Testis (tissue), 2 donors: ENCODE data around the gene TRIM29.

Experiments used
- POLR2A ChIP-seq: fragments of 450-650 bp; IDR thresholded peaks from one replicate; pipeline ENCODE4 v1.6.1; 2017; ENCODE audit warnings: antibody characterized with exemption, mild to moderate bottlenecking, moderate library complexity
- TF ChIP-seq, protein P1 (sequence below), 3 experiments: fragments of 450-650 bp in 2 of 3; fragments of 200-600 bp in 1 of 3; sonication (generic) in 1 of 3; IDR thresholded peaks; one replicate each; pipeline ENCODE4 v1.5.1; 2016 to 2019; ENCODE audit warnings: antibody characterized with exemption in 3 of 3, mild to moderate bottlenecking in 2 of 3, moderate library complexity in 1 of 3

DNA sequence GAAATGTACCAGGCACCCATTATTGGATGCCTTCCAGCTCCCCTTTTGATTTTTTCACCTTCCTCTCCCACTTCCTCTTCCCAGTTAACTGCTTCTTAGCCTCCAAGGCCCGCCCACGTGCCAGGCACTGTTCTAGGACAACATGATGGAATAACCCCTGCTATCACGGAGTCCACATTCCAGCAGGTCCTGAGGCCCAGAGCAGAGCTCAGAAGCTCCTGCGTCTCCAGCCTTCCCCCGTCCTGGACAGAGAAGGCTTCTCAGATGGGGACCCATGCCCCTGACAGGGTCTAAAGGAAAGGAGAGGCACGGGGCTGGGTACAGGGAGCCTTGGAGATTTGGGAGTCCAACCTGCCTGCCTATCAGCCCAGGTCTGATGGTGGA is 29.1 kb downstream of the TRIM29 start:
- TF ChIP-seq, protein P1, sequence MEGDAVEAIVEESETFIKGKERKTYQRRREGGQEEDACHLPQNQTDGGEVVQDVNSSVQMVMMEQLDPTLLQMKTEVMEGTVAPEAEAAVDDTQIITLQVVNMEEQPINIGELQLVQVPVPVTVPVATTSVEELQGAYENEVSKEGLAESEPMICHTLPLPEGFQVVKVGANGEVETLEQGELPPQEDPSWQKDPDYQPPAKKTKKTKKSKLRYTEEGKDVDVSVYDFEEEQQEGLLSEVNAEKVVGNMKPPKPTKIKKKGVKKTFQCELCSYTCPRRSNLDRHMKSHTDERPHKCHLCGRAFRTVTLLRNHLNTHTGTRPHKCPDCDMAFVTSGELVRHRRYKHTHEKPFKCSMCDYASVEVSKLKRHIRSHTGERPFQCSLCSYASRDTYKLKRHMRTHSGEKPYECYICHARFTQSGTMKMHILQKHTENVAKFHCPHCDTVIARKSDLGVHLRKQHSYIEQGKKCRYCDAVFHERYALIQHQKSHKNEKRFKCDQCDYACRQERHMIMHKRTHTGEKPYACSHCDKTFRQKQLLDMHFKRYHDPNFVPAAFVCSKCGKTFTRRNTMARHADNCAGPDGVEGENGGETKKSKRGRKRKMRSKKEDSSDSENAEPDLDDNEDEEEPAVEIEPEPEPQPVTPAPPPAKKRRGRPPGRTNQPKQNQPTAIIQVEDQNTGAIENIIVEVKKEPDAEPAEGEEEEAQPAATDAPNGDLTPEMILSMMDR (IDR thresholded peaks at IDR 0.05) = no peak
- no peak for TF ChIP-seq POLR2A
